ENCODE measurements around the gene ZFYVE16.
"Not testable (repeated sequence)": the region's sequence is repeated elsewhere in the genome, so short reads cannot be mapped to it uniquely, and the experiment has no call there.

The ZFYVE16 gene

GRCh38 chr5:80399526-80400239 lies 8.2 kb upstream of the ZFYVE16 start:
- Mint-ChIP-seq H3K4me3 (no peak overlapping the region), H3K36me3 (ENCODE audit: low read depth) (no peaks in the 10 kb centered on the region), H3K27me3 (peaks cover 19% of the 10 kb centered on the region), H3K27ac (no peak overlapping the region), H3K9me3 (no peaks in the 10 kb centered on the region), H3K4me1 (ENCODE audit: low read depth) (peaks cover 5% of the 10 kb centered on the region)
- DNase-seq, result no peak

GRCh38 chr5:80400368-80400767 lies 7.5 kb upstream of the ZFYVE16 start:
- H3K4me3 Mint-ChIP-seq; H3K9me3 Mint-ChIP-seq; H3K36me3 Mint-ChIP-seq (ENCODE audit: low read depth); H3K27ac Mint-ChIP-seq; DNase-seq; H3K4me1 Mint-ChIP-seq (ENCODE audit: low read depth): not testable (repeated sequence)
- peaks cover 13% of the 10 kb centered on the region for H3K27me3 Mint-ChIP-seq

- peaks cover 9% of the 10 kb centered on the region for H3K36me3 Mint-ChIP-seq (ENCODE audit: low read depth)
- H3K4me1 Mint-ChIP-seq (ENCODE audit: low read depth), result peaks cover 18% of the 10 kb centered on the region
- DNase-seq, result no peak
- no peaks in the 10 kb centered on the region for H3K9me3 Mint-ChIP-seq
- H3K27me3 Mint-ChIP-seq, result peaks cover 5% of the 10 kb centered on the region
- no peak overlapping the region for H3K27ac Mint-ChIP-seq
- H3K4me3 Mint-ChIP-seq, result no peak overlapping the region
Observed at GRCh38 chr5:80403782-80404181, 4.1 kb upstream of the ZFYVE16 start.

- H3K4me1 Mint-ChIP-seq (ENCODE audit: low read depth), result peaks cover 29% of the 10 kb centered on the region
- no peaks in the 10 kb centered on the region for H3K9me3 Mint-ChIP-seq
- H3K27ac Mint-ChIP-seq, result peak overlapping the region; percentile 98
- H3K4me3 Mint-ChIP-seq, result peak overlapping the region; percentile 87
- DNase-seq, result peak; percentile 43
- H3K36me3 Mint-ChIP-seq (ENCODE audit: low read depth), result peaks cover 17% of the 10 kb centered on the region
- H3K27me3 Mint-ChIP-seq, result no peaks in the 10 kb centered on the region
Observed at GRCh38 chr5:80406980-80407734, 707 bp upstream of the ZFYVE16 start.

GRCh38 chr5:80408484-80409366 lies 861 bp downstream of the ZFYVE16 start:
- H3K36me3 Mint-ChIP-seq (ENCODE audit: low read depth), result peaks cover 17% of the 10 kb centered on the region
- H3K9me3 Mint-ChIP-seq, result no peaks in the 10 kb centered on the region
- H3K27ac Mint-ChIP-seq, result peak overlapping the region; percentile 98
- peak overlapping the region; percentile 87 for H3K4me3 Mint-ChIP-seq
- H3K4me1 Mint-ChIP-seq (ENCODE audit: low read depth), result peaks cover 30% of the 10 kb centered on the region
- H3K27me3 Mint-ChIP-seq, result no peaks in the 10 kb centered on the region
- DNase-seq, result no peak

GRCh38 chr5:80409367-80409966 lies 1.6 kb downstream of the ZFYVE16 start:
- no peaks in the 10 kb centered on the region for H3K9me3 Mint-ChIP-seq
- H3K27me3 Mint-ChIP-seq, result no peaks in the 10 kb centered on the region
- H3K36me3 Mint-ChIP-seq (ENCODE audit: low read depth), result peaks cover 17% of the 10 kb centered on the region
- peaks cover 33% of the 10 kb centered on the region for H3K4me1 Mint-ChIP-seq (ENCODE audit: low read depth)
- no peak overlapping the region for H3K27ac Mint-ChIP-seq
- H3K4me3 Mint-ChIP-seq, result peak overlapping the region; percentile 87
- no peak for DNase-seq

- Mint-ChIP-seq H3K36me3 (ENCODE audit: low read depth) (peaks cover 21% of the 10 kb centered on the region), H3K4me3 (no peak overlapping the region), H3K27me3 (no peaks in the 10 kb centered on the region), H3K9me3 (no peaks in the 10 kb centered on the region), H3K27ac (no peak overlapping the region), H3K4me1 (ENCODE audit: low read depth) (peaks cover 31% of the 10 kb centered on the region)
- no peak for DNase-seq
Observed at GRCh38 chr5:80411589-80412219, 3.8 kb downstream of the ZFYVE16 start.

GRCh38 chr5:80414113-80414512 lies 6.2 kb downstream of the ZFYVE16 start:
- Mint-ChIP-seq H3K27ac (no peak overlapping the region), H3K36me3 (ENCODE audit: low read depth) (peaks cover 14% of the 10 kb centered on the region), H3K9me3 (no peaks in the 10 kb centered on the region), H3K4me1 (ENCODE audit: low read depth) (peaks cover 19% of the 10 kb centered on the region), H3K4me3 (no peak overlapping the region), H3K27me3 (no peaks in the 10 kb centered on the region)
- no peak for DNase-seq

GRCh38 chr5:80417973-80418372 lies 10.1 kb downstream of the ZFYVE16 start:
- Mint-ChIP-seq H3K36me3 (ENCODE audit: low read depth) (peaks cover 20% of the 10 kb centered on the region), H3K27ac (no peak overlapping the region), H3K9me3 (peaks cover 7% of the 10 kb centered on the region), H3K27me3 (no peaks in the 10 kb centered on the region), H3K4me3 (no peak overlapping the region), H3K4me1 (ENCODE audit: low read depth) (peaks cover 6% of the 10 kb centered on the region)
- no peak for DNase-seq

GRCh38 chr5:80424365-80424764 lies 16.5 kb downstream of the ZFYVE16 start:
- H3K27ac Mint-ChIP-seq; H3K27me3 Mint-ChIP-seq; H3K4me1 Mint-ChIP-seq (ENCODE audit: low read depth); H3K4me3 Mint-ChIP-seq; DNase-seq; H3K9me3 Mint-ChIP-seq: not testable (repeated sequence)
- peaks cover 21% of the 10 kb centered on the region for H3K36me3 Mint-ChIP-seq (ENCODE audit: low read depth)

- Mint-ChIP-seq H3K27me3 (no peaks in the 10 kb centered on the region), H3K36me3 (ENCODE audit: low read depth) (peaks cover 35% of the 10 kb centered on the region), H3K27ac (no peak overlapping the region), H3K4me1 (ENCODE audit: low read depth) (no peaks in the 10 kb centered on the region), H3K9me3 (no peaks in the 10 kb centered on the region), H3K4me3 (no peak overlapping the region)
- DNase-seq, result no peak
Observed at GRCh38 chr5:80435476-80435875, 27.6 kb downstream of the ZFYVE16 start.

- Mint-ChIP-seq H3K27me3 (no peaks in the 10 kb centered on the region), H3K4me3 (no peak overlapping the region), H3K4me1 (ENCODE audit: low read depth) (no peaks in the 10 kb centered on the region)
Observed at GRCh38 chr5:80437326-80437725, 29.5 kb downstream of the ZFYVE16 start.

GRCh38 chr5:80438739-80439138 lies 30.9 kb downstream of the ZFYVE16 start:
- H3K27me3 Mint-ChIP-seq, result no peaks in the 10 kb centered on the region
- no peaks in the 10 kb centered on the region for H3K9me3 Mint-ChIP-seq
- no peak overlapping the region for H3K27ac Mint-ChIP-seq
- H3K36me3 Mint-ChIP-seq (ENCODE audit: low read depth), result peaks cover 57% of the 10 kb centered on the region
- DNase-seq, result no peak
- H3K4me1 Mint-ChIP-seq (ENCODE audit: low read depth), result no peaks in the 10 kb centered on the region
- no peak overlapping the region for H3K4me3 Mint-ChIP-seq

More at GRCh38 chr5:80437326-80437725, 29.5 kb downstream of the ZFYVE16 start:
- H3K9me3 Mint-ChIP-seq, result no peaks in the 10 kb centered on the region
- H3K36me3 Mint-ChIP-seq (ENCODE audit: low read depth), result peaks cover 48% of the 10 kb centered on the region
- DNase-seq, result no peak
- no peak overlapping the region for H3K27ac Mint-ChIP-seq

GRCh38 chr5:80439213-80439612 lies 31.3 kb downstream of the ZFYVE16 start:
- H3K36me3 Mint-ChIP-seq (ENCODE audit: low read depth), result peaks cover 56% of the 10 kb centered on the region
- DNase-seq, result no peak
- no peaks in the 10 kb centered on the region for H3K4me1 Mint-ChIP-seq (ENCODE audit: low read depth)
- no peak overlapping the region for H3K27ac Mint-ChIP-seq
- no peaks in the 10 kb centered on the region for H3K27me3 Mint-ChIP-seq
- no peaks in the 10 kb centered on the region for H3K9me3 Mint-ChIP-seq
- H3K4me3 Mint-ChIP-seq, result no peak overlapping the region

All from activated T-cell treated with anti-CD3 and anti-CD28 coated beads, Interleukin-2, amount 50 U/mL, for 24 hours (primary cell).